ENCODE measurements around the gene ADGRA1. TPM values are rescaled to one million over a fixed set of nuclear protein-coding genes. Genes with fewer than 3 reads are reported as not detected.
"Not testable (repeated sequence)": the region's sequence is repeated elsewhere in the genome, so short reads cannot be mapped to it uniquely, and the experiment has no call there.

Gene ADGRA1
- total RNA-seq, 1 donor from 2014 or later: not detected

DNA sequence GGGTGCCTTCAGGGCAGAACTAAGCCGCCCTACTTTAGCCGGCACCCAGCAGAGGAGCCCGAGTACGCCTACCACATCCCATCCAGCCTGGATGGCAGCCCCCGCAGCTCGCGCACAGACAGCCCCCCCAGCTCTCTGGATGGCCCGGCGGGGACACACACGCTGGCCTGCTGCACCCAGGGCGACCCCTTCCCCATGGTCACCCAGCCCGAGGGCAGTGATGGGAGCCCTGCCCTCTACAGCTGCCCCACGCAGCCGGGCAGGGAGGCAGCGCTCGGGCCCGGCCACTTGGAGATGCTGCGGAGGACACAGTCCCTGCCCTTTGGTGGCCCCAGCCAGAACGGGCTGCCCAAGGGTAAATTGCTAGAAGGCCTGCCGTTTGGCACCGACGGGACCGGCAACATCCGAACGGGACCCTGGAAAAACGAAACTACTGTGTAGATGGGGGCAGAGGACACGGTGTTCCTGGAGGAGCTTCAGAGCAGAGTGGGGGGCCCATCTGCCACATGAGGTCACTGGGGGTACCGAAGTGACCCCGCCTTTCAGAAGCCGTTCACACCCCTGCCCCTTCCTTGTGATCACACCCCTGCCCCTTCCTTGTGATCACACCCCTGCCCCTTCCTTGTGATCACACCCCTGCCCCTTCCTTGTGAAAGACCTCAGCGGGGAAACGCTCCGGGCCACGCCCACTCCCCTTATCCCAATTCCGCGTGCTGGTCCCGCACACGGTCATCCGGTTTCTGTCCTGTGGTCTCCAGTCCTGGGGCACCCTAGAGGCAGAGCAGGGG is 41.5 kb downstream of the ADGRA1 start:
- no peak for ATAC-seq

DNA sequence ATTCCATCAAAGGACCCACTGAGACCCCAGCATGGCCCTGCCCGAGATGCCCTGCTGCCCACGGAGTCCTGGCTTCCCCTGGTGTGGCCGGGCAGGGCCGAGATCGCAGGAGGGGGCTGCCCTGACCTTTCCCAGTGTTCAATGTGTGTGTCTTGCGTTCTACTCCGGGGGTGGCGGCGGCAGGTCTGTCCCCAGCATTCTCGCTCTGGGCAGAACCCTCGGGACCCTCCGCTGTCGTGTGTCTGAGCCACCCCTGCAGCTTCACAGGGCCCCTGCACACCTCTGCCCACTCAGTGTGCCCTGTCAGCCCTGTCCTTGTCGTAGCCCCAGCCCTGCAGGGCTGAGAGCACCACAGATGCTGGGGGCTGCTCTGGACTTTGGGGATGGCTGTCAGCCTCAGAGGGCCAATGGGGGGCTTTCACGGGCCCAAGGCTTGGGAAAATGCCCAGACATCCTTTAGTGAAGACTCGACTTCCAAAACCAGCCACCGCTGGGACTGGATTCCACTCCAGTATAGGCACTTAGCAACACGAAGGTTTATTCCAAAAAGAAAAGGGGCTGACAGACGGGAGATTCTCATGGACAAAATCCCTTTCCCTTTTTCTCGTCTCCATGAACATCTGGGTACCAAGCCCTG is 42.3 kb downstream of the ADGRA1 start:
- ATAC-seq: no peak

DNA sequence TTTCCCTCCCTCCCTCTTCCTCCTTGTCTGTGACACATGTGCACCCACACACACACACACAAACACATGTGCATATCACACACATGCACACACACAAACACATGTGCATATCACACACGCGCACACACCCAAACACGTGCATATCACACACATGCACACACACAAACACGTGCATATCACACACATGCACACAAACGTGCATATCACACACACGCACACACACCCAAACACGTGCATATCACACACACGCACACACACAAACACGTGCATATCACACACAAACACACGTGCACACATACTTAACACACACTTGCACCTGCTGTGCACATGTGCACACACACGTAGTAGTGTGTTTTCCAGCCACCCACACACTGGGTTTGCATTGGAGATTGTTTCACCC is 42.9 kb downstream of the ADGRA1 start:
- ATAC-seq: no peak

DNA sequence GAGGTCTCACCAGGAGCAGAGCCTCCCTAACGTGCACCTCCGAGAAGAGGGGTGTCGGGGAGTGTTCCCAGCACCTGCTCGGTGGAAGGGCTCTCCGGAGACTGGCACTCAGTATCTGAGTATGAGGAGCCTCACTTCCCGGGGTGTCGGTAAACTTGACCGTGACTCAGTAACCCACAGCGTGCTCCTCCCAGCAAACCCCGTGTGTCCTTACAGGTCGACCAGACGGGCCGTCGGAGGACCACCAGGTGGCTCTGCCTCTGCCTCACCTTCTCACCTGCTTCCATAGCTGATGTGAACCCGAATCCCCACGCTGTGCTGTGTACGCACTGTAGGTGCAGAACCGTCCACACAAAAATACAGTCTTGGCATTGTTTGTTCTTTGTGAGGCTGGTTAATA is 43.3 kb downstream of the ADGRA1 start:
- ATAC-seq: no peak

DNA sequence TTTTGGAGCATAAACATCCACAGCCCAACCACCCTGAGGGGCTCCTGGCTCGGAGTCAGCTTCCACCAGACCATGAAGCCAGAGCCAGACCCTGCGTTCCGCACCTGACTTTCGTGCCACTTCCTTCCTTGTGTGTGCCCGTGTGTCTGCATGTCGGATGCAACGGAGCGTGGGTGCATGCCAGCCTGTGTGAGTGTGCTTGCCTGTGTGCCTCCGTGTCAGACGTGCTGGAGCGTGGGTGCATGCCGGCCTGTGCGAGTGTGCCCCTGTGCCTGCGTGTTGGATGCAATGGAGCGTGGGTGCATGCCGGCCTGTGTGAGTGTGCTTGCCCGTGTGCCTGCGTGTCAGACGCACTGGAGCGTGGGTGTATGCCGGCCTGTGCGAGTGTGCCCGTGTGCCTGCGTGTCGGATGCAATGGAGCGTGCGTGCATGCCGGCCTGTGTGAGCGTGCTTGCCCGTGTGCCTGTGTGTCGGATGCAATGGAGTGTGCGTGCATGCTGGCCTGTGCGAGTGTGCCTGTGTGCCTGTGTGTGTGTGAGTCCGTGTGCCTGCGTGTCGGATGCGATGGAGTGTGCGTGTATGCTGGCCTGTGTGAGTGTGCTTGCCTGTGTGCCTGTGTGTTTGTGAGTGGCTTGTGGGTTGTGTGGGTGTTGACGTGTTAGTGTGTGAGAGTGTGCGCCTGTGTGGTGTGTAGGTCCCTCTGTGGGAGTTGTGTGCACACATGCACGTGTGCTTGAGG is 44.2 kb downstream of the ADGRA1 start:
- ATAC-seq: no peak

DNA sequence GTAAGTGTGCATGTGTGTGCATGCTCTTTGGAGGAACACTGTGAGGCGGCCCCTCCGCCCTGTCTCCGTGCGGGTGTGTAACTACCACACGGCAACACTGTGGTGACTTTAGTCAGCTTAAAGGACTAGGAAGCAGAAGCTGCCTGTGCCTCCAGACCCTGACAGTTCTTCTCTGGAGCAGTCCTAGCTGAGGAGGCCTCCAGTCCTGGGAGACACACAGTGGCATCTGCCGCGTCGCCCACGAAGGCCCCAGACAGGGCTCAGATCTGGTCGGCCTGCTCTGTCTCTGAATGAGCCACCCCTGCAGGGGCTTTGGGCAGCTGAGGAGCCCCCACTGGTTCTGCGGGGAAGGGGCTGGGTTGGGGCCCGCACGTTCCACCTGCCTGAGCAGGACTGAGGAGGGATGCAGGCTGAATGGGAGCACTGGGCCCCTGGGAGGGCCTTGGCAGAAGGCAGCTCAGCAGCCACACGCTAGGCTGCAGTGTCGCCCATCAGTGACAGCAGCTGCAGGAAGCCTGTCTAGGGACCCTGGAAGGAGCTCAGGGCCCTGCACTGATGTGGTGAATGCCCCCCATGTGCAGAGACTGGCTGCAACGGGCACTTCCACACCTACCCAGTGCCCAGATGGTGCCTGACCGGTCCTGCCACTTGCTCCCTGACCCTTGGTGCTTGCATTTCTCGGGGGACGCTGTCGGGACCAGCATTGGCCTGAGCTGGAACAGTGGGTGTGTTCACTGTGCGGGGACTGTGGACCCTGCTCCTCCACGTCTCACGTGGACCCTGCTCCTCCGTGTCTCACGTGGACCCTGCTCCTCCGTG is 45.0 kb downstream of the ADGRA1 start:
- ATAC-seq: no peak

DNA sequence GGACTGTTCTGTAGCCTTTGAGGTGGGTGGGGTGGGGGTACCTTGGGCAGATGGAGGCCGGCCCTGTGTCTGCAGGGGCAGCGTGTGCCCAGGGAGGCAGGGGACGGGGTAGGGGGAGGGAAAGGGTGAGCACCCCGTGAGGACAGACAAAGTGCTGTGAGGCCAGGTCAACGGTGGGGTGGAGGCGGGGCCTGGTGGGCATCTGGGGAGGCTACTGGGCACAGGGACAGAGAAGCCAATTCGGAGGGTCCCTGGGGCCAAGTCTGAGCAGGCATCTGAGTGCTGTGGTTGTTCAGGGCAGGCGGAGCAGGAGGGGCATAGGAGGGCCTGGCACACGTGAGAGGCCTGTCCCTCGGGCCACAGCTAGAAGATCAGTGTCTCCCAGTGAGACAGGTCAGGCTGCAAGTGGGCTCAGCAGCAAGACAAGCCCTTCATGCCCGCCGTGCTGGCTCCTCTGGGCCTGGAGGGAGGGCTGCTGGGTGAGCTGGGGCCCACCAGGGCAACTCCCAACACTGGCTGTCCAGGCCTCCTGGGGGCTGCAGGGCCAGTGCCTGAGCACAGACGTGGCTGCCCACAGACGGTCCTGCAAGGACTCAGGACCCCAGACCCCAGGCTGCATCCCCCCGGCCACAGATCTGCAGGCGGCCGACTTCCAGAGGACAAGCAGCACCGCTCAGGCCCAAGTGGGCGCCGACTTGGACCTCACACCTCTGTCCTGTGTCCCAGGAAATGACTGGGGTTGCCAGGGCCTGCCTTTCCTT is 45.9 kb downstream of the ADGRA1 start:
- ATAC-seq: no peak

DNA sequence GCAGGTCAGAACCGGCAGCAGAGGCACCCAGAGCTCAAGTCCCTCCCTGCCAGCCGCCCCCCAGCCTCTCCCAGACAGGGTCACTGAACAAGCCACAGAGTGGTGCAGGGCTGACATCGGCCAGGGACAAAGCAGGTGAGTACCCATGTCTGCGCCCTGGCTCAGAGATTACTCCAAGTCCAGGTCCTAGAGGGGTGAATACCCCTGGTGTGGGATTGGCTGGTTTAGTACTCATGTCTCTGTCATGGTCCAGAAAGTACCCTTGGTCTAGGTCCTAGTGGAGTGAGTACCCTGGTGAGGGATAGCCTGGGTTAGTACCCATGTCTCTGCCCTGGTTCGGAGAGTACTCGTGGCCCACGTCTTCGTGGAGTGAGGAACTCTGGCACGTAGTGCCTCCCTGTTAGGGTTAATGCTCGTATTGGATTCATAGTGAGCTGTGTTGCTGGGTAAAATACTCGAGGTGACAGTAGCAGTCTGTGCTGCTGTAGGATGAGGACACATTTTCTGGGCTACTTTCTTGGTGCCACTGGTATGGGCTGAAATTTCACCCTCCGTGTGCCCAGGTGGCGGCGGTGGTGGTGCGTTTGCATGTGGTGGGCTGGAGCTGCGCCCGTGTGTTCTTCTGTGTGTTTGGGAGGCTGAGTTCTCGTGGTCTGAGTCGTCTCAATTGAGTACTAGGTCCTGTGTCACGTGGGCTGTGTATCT is 46.8 kb downstream of the ADGRA1 start:
- ATAC-seq: no peak

DNA sequence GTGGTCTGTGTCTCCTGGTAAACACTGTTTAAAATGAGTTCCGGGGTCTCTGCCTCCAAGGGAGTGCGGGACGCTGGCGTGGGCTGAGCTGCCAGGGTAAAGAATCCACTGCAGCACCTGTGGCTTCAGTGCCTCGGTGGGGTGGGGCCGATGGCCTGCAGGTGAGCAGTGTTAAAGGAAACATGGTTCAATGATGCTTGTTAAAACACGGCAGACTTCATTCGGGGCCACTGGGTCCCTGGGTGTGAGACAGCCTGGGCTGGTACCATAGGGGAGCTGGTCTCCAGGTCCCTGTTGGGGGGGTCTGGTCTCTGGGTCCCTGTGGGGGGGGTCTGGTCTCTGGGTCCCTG is 47.4 kb downstream of the ADGRA1 start:
- ATAC-seq: no peak

DNA sequence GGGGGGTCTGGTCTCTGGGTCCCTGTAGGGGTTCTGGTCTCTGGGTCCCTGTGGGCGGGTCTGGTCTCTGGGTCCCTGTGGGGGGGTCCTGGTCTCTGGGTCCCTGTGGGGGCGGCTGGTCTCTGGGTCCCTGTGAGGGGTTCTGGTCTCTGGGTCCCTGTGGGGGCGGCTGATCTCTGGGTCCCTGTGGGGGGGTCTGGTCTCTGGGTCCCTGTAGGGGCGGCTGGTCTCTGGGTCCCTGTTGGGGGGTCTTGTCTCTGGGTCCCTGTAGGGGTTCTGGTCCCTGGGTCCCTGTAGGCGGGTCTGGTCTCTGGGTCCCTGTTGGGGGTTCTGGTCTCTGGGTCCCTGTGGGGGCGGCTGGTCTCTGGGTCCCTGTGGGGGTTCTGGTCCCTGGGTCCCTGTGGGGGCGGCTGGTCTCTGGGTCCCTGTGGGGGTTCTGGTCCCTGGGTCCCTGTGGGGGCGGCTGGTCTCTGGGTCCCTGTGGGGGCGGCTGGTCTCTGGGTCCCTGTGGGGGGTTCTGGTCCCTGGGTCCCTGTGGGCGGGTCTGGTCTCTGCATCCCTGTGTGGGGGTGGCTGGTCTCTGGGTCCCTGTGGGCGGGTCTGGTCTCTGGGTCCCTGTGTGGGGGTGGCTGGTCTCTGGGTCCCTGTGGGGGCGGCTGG is 49.9 kb downstream of the ADGRA1 start:
- ATAC-seq: not testable (repeated sequence)

DNA sequence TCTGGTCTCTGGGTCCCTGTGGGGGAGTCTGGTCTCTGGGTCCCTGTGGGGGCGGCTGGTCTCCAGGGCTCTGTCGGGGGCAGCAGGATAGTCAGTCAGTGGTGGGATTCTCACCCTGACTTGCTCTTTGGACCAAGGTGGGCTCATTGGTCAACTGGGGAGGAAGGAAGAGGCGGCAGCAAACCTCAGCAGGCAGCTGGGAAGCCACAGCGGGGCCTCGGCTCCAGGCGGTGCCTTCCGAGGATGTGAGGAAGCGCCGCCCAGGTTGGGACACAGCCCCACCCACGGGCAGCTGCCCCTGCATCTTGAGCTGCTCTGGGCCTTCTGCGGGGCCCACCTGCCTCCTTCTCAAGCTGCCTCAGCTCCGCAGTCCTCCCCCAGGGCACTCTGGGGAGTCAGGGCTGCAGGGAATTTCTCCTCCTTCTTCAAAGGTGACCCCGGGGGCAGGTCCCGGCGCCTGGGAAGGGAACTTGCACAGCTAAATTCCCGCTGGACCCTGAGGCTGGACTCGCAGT is 51.9 kb downstream of the ADGRA1 start:
- no peak for ATAC-seq

DNA sequence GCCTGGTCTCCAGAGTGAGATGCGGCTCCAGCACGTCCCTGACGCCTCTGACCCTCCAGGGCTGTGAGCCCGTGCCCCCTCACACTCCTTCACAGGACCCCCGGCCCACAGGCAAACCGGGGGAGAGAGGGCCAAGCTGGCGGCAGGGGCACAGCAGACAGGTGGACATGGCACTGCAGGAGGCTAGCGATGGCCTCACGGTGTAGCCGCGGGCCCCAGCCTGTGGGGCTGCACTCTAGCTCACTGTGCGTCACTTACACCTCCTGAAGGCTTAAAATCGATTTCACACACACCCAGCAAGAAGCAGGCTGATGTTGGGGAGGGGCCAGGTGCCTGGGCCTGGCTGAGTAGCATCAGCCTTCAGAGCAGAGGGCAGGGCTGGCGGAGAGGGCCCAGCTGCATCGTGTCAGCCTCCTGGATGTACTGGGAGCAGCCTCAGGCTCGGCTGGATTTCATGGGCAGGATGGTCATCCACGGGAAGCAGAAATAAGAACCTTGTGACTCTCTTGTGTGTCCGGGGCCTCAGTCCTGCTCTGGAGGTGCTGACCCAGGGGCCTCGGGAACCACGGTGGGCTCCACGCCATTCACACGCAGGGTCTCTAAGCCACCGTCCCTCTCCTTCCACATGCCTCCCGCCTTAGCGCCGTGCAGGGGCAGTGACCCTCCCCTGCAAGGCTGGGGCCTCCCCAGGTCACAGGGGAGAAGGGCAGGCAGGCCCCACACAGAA is 52.9 kb downstream of the ADGRA1 start:
- ATAC-seq: no peak

DNA sequence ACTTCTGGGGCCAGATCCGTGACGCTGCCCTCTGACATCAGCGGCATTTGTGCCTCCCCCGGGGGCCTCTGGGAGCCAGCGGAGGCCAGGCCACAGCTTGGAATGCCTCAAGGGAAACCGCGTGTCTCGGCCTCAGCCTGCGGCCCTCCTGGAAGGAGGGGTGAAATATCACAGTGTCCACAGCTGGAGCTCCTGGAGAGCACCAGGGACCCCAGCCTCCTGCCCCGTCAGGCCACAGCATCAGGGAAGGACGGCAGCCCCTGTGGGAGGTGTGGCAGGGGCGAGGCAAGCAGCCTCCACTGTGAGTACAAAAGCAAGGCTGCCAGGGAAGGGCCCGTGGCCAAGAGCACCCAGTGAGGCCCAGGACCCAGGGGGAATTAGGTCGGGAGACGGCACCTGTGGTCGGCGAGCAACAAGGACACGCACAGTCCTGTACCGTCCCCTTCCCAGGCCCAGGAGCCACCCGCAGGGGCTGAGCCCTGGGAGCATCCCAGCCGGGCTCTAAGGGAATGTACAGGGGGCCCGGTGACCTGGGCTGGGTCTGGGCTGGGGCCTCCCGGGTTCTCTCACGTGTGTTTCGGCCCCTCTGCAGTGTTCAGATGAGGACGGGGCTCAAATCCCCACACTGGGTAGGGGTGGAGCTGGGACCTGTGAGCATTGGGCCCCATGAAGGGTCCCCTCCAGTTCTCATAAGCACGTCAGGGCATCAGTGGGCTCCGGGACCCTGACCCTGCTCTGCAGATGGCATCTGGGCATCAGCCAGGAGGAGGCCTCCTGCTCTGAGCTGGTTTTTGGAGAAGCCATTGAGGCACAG is 53.6 kb downstream of the ADGRA1 start:
- ATAC-seq: no peak

DNA sequence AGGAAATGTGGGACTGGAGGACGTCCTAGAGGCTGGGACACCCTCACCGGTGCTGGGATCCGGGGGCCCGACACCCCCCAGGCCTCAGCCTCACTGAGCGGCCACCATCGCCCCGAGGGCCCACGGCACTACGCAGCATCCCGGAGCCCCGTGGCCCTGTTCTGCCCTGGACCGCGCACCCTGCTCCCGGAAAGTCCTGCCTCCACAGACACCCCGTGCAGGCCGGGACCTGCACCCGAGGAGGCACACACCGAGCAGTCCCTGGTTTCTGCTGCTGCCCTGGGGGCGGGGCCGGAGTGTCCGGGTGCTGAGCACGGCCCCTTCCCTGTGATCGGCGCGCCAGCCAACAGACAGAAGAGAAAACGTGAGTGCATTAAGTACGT is 54.2 kb downstream of the ADGRA1 start:
- ATAC-seq: no peak

DNA sequence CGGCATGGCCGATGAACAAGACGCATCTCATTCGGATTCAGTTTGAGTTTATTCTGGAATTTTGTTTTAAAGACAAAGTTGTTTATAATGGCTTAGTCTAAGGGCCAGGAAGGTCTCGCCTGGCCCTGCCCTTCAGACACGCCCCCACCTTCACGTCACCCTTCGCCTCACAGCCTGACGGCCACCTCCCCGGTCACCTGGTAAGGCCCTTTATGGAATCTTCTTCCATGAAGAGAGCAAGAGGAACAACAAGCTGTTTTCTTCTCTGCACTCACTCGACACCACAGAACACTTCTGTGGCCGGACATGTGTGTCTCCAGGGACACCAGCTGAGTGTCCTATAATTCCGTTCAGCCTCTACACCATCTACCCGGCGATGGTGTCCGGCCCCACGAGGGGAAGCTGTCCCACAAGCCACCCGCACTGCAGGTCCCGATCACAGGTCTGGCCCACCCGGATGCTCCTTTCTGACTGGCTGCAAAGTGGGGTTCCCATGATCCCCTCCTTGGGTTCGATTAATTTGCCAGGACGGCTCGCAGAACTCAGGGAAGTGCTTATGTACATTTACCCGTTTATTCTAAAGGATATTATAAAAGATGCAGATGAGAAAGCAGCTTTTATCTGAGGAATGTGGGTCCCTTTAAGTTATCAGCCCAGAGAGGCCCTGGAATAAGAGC is 54.9 kb downstream of the ADGRA1 start:
- ATAC-seq: no peak

DNA sequence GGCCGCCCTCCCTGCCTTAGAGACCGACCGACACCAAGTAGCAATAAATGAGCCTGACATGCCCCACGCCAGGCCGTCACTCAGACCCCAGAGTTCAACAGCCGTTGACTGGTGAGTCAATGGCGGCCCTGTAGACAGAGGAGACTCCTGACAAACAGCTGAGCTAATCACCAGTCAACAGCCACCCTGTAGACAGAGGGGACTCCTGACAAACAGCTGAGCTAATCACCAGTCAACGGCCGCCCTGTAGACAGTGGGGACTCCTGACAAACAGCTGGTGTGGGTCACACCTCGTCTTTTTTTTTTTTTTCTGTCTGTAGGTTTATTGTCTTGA is 55.4 kb downstream of the ADGRA1 start:
- no peak for ATAC-seq

DNA sequence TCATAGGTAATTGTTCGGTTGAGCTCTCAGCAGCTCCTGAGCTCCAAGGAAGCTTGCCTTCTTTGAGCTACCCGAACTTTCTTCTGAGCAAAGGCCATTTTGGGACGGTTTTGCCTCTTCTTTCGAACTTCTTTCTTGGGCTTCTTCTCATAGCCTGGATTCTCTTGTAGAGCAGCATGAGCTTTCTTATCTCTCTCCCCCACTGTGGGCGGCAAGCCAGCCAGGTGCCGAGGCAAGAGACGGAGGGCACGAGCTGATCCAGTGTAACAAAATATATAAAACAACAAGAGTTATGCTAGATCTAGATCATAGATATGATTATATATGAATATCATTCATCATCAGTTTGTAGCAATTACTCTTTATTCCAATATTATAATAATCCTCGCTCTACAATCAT is 55.8 kb downstream of the ADGRA1 start:
- ATAC-seq: no peak

DNA sequence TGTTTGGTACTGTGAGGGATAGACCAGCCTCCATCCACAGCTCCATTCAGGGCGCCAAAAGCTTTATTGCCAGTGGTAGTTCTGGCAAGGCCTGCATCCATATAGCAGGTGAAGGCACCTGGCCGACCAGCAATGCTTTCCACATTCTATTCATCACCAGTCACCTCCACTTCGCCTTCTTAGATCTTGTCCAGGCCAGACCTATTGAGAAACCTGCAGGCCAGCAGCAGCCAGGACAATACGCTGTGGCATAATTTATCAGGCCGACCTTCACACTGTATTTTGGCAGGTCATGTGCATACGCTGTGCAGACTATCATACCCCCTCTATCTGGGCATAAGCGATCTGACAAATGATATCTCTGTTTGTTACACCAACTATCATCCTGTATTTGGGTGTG is 57.0 kb downstream of the ADGRA1 start:
- ATAC-seq: no peak

DNA sequence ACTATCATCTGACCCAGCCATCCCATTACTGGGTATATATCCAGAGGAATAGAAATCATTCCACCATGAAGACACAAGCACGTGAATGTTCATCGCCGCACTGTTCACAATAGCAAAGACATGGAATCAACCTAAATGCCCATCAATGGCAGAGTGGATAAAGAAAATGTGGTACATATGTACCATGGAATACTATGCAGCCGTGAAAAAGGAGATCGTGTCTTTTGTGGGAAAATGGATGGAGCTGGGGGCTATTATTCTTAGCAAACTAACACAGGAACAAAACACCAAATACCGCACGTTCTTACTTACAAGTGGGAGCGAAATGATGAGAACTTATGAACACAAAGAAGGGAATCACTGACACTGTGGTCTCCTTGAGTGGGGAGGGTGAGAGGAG is 62.5 kb downstream of the ADGRA1 start:
- no peak for ATAC-seq
